ENCODE data around the gene OR13C8. TPM values are rescaled to one million over a fixed set of nuclear protein-coding genes. Genes with fewer than 3 reads are reported as not detected.
"Not testable (repeated sequence)": the region's sequence is repeated elsewhere in the genome, so short reads cannot be mapped to it uniquely, and the experiment has no call there.

The OR13C8 gene
- total RNA-seq = not detected

GRCh38 chr9:104568868-104569267 lies at the start of gene OR13C8:
TSS of gene OR13C8 (plus strand) at chr9:104569168. CDS start at chr9:104569168, 0 bp downstream.
- H3K9me3 ChIP-seq = peaks cover 9% of the 10 kb centered on the region
- H3K27me3 ChIP-seq = no peaks in the 10 kb centered on the region
- H3K36me3 ChIP-seq = no peaks in the 10 kb centered on the region
- H3K27ac ChIP-seq = no peak within 1 kb of the TSS
- no peaks in the 10 kb centered on the region for H3K4me1 ChIP-seq
- H3K4me3 ChIP-seq = no peak within 1 kb of the TSS
- TF ChIP-seq POLR2AphosphoS5 (IDR thresholded peaks at IDR 0.05) (no peak), EP300 (IDR thresholded peaks at IDR 0.05) (no peak), POLR2A (IDR thresholded peaks at IDR 0.05) (no peak), CTCF (IDR thresholded peaks at IDR 0.05) (no peak)
- DNase-seq (ENCODE audit: low spot score in 2 of 2) = no peak
- WGBS = 88% methylated on average over 4 of the region's 4 CpGs

GRCh38 chr9:104520241-104520640 lies 48.7 kb upstream of the OR13C8 start:
- not testable (repeated sequence) for H3K36me3 ChIP-seq; H3K27me3 ChIP-seq; H3K9me3 ChIP-seq; H3K4me1 ChIP-seq; H3K4me3 ChIP-seq; H3K27ac ChIP-seq; DNase-seq (ENCODE audit: low spot score in 2 of 2)
- 91% methylated on average over 10 of the region's 10 CpGs for WGBS

- Histone ChIP-seq H3K27ac (no peak within 1 kb of the TSS), H3K4me1 (no peaks in the 10 kb centered on the region), H3K36me3 (no peaks in the 10 kb centered on the region), H3K4me3 (no peak within 1 kb of the TSS), H3K27me3 (no peaks in the 10 kb centered on the region), H3K9me3 (no peaks in the 10 kb centered on the region)
- no peak for DNase-seq (ENCODE audit: low spot score in 2 of 2)
- TF ChIP-seq CTCF (IDR thresholded peaks at IDR 0.05) (no peak), EP300 (IDR thresholded peaks at IDR 0.05) (no peak), POLR2A (IDR thresholded peaks at IDR 0.05) (no peak), POLR2AphosphoS5 (IDR thresholded peaks at IDR 0.05) (no peak)
These were observed 41.9 kb upstream of the OR13C8 start, which contains the start of gene OR13C4 for GRCh38 chr9:104527109-104527508. TSS of gene OR13C4 (minus strand) at chr9:104527209. CDS start at chr9:104527209, 0 bp downstream.

- H3K4me3 ChIP-seq = no peak within 1 kb of the TSS
- no peaks in the 10 kb centered on the region for H3K36me3 ChIP-seq
- 91% methylated on average over 5 of the region's 5 CpGs for WGBS
- no peaks in the 10 kb centered on the region for H3K4me1 ChIP-seq
- no peak for DNase-seq (ENCODE audit: low spot score in 2 of 2)
- H3K27ac ChIP-seq = no peak within 1 kb of the TSS
- H3K9me3 ChIP-seq = no peaks in the 10 kb centered on the region
- H3K27me3 ChIP-seq = no peaks in the 10 kb centered on the region
- no peak for TF ChIP-seq POLR2AphosphoS5 (IDR thresholded peaks at IDR 0.05)
These were observed 32.2 kb upstream of the OR13C8 start, which contains the start of gene OR13C3 for GRCh38 chr9:104536756-104537155. TSS of gene OR13C3 (minus strand) at chr9:104536856. CDS start at chr9:104536723, 133 bp downstream.

- H3K36me3 ChIP-seq = no peaks in the 10 kb centered on the region
- no peak for DNase-seq (ENCODE audit: low spot score in 2 of 2)
- H3K27me3 ChIP-seq = no peaks in the 10 kb centered on the region
- no peaks in the 10 kb centered on the region for H3K4me1 ChIP-seq
- no peak overlapping the region for H3K27ac ChIP-seq
- WGBS = 58% methylated on average over 1 of the region's 1 CpG
- no peaks in the 10 kb centered on the region for H3K9me3 ChIP-seq
- no peak overlapping the region for H3K4me3 ChIP-seq
- TF ChIP-seq POLR2A (IDR thresholded peaks at IDR 0.05) (no peak), CTCF (IDR thresholded peaks at IDR 0.05) (no peak), EP300 (IDR thresholded peaks at IDR 0.05) (no peak), POLR2AphosphoS5 (IDR thresholded peaks at IDR 0.05) (no peak)
These were observed 29.7 kb upstream of the OR13C8 start for GRCh38 chr9:104539275-104539674.

- no peak overlapping the region for H3K27ac ChIP-seq
- TF ChIP-seq EP300 (IDR thresholded peaks at IDR 0.05) = no peak
- TF ChIP-seq CTCF (IDR thresholded peaks at IDR 0.05) = no peak
- TF ChIP-seq POLR2A (IDR thresholded peaks at IDR 0.05) = no peak
- no peak for TF ChIP-seq POLR2AphosphoS5 (IDR thresholded peaks at IDR 0.05)
- no peak overlapping the region for H3K4me3 ChIP-seq
- no peaks in the 10 kb centered on the region for H3K36me3 ChIP-seq
- DNase-seq (ENCODE audit: low spot score in 2 of 2) = no peak
- no peaks in the 10 kb centered on the region for H3K9me3 ChIP-seq
- no peaks in the 10 kb centered on the region for H3K27me3 ChIP-seq
- H3K4me1 ChIP-seq = no peaks in the 10 kb centered on the region
- 95% methylated on average over 4 of the region's 4 CpGs for WGBS
These were observed 24.3 kb upstream of the OR13C8 start for GRCh38 chr9:104544644-104545043.

All from suprapubic skin (tissue), 4 donors.